Uterus (tissue), 4 donors: ENCODE results near the gene TCIRG1. TPM values are rescaled to one million over a fixed set of nuclear protein-coding genes. Genes with fewer than 3 reads are reported as not detected.
"Not testable (repeated sequence)": the region's sequence is repeated elsewhere in the genome, so short reads cannot be mapped to it uniquely, and the experiment has no call there.

Experiments used
- DNase-seq, 2 donors: peaks; one replicate each; pipeline ENCODE4 v3.0.0-alpha.2; 2019 to 2020
- H3K27ac ChIP-seq, 2 donors: fragments of 200-600 bp; sonication (generic); 1 replicate in 1 of 2; 2 replicates in 1 of 2; pipeline ENCODE4 v1.5.1; 2016 to 2018
- H3K27me3 ChIP-seq, 2 donors: fragments of 200-600 bp; sonication (generic); one replicate each; pipeline ENCODE4 v1.5.1; 2018 to 2019; ENCODE audit warnings: control low read depth in 1 of 2
- H3K36me3 ChIP-seq, 2 donors: fragments of 200-600 bp; sonication (generic); one replicate each; pipeline ENCODE4 v1.5.1; 2019; ENCODE audit warnings: control low read depth in 1 of 2
- H3K4me1 ChIP-seq, 2 donors: fragments of 200-600 bp; sonication (generic); one replicate each; pipeline ENCODE4 v1.5.1; 2018 to 2019; ENCODE audit warnings: control low read depth in 1 of 2
- H3K4me3 ChIP-seq, 2 donors: fragments of 200-600 bp; sonication (generic); 1 replicate in 1 of 2; 2 replicates in 1 of 2; pipeline ENCODE4 v1.5.1; 2018 to 2019; ENCODE audit warnings: mild to moderate bottlenecking in 1 of 2
- H3K9me3 ChIP-seq, 2 donors: fragments of 200-600 bp; sonication (generic); one replicate each; pipeline ENCODE4 v1.5.1; 2019; ENCODE audit warnings: control low read depth in 1 of 2
- POLR2A ChIP-seq, 2 donors: fragments of 450-650 bp; IDR thresholded peaks; one replicate each; pipeline ENCODE4 v1.6.1; 2016; ENCODE audit warnings: antibody characterized with exemption in 2 of 2, mild to moderate bottlenecking in 1 of 2, moderate library complexity in 1 of 2
- intact Hi-C: fragments of 100-400 bp; cut with DNase I; formaldehyde crosslinking; loops from one replicate; pipeline ENCODE4 v1.15.1; 2023; ENCODE audit warnings: low total_unique reads
- total RNA-seq, 4 donors: library from RNA; depleted of rRNA in 3 of 4; stranded (reverse); fragments of >200 nt in 3 of 4; gene quantifications; one replicate each; pipeline versions ENCODE4 v1.1.0 to v1.2.4, GENCODE V29; 2014 to 2023
- TF ChIP-seq, protein P1 (sequence below), 4 experiments: fragments of 200-600 bp in 2 of 4; fragments of 450-650 bp in 2 of 4; sonication (generic) in 2 of 4; IDR thresholded peaks; one replicate each; pipeline ENCODE4 v1.5.1; 2016 to 2019; ENCODE audit warnings: antibody characterized with exemption in 4 of 4, mild to moderate bottlenecking in 2 of 4, moderate library complexity in 1 of 4
- donor health status: DM: yes; HTN: yes; CAD: no.

TCIRG1 gene
- total RNA-seq, 4 donors from 2014 or later, result 62.1 to 162 (median 115) TPM

DNA sequence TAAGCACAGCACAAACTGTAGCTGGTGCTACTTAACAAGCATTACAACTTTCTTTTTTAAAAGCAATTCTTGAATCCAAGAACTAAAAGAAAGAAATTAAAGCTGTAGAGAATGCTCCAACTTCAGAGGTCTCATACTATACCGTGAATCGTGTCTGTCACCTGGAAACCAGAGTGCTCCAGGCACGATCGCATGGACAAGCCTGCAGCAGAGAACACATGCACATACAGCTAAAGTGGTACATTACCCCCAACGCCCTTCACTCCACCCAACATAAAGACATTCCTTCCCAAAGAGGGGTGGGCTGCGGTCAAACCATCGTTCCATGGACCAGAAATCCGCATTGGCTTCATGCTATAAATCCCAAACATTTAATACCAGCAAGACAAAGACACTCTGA lies 50.9 kb downstream of the TCIRG1 start:
- no peak overlapping the region for H3K27ac ChIP-seq

DNA sequence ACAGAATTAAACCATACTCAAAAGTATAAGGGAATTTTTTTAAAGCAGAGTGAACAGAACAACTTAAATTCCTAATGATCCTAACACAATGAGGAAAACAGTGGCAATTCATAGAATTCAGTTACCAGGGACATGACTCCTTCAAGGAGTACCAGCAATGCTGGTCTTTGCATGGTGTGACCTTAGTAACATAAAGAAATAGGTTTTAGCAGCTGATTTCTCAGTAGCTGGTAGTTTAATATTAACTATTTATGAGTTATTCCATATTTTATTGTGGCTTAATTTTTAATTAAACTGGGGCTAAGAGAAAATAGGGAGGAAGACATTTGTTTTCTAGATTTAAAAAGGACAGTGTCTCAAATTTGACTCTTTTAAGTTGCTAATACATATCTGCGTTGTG lies 51.5 kb downstream of the TCIRG1 start:
- H3K4me1 ChIP-seq, result no peaks in the 10 kb centered on the region
- TF ChIP-seq POLR2A (IDR thresholded peaks at IDR 0.05), result no peak
- TF ChIP-seq, protein P1, sequence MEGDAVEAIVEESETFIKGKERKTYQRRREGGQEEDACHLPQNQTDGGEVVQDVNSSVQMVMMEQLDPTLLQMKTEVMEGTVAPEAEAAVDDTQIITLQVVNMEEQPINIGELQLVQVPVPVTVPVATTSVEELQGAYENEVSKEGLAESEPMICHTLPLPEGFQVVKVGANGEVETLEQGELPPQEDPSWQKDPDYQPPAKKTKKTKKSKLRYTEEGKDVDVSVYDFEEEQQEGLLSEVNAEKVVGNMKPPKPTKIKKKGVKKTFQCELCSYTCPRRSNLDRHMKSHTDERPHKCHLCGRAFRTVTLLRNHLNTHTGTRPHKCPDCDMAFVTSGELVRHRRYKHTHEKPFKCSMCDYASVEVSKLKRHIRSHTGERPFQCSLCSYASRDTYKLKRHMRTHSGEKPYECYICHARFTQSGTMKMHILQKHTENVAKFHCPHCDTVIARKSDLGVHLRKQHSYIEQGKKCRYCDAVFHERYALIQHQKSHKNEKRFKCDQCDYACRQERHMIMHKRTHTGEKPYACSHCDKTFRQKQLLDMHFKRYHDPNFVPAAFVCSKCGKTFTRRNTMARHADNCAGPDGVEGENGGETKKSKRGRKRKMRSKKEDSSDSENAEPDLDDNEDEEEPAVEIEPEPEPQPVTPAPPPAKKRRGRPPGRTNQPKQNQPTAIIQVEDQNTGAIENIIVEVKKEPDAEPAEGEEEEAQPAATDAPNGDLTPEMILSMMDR (IDR thresholded peaks at IDR 0.05), result no peak
- H3K27ac ChIP-seq, result no peak overlapping the region
- intact Hi-C loops, result no loop called here
- DNase-seq, result no peak
- no peak overlapping the region for H3K4me3 ChIP-seq
- no peaks in the 10 kb centered on the region for H3K27me3 ChIP-seq
- H3K9me3 ChIP-seq, result no peaks in the 10 kb centered on the region
- no peaks in the 10 kb centered on the region for H3K36me3 ChIP-seq

More for the DNA sequence above, 50.9 kb downstream of the TCIRG1 start:
- Histone ChIP-seq H3K9me3 (no peaks in the 10 kb centered on the region), H3K27me3 (no peaks in the 10 kb centered on the region), H3K4me1 (no peaks in the 10 kb centered on the region), H3K36me3 (no peaks in the 10 kb centered on the region), H3K4me3 (no peak overlapping the region)
- TF ChIP-seq POLR2A (IDR thresholded peaks at IDR 0.05), result no peak
- TF ChIP-seq, protein P1 (IDR thresholded peaks at IDR 0.05), result no peak
- no peak for DNase-seq
- intact Hi-C loops, result no loop called here

DNA sequence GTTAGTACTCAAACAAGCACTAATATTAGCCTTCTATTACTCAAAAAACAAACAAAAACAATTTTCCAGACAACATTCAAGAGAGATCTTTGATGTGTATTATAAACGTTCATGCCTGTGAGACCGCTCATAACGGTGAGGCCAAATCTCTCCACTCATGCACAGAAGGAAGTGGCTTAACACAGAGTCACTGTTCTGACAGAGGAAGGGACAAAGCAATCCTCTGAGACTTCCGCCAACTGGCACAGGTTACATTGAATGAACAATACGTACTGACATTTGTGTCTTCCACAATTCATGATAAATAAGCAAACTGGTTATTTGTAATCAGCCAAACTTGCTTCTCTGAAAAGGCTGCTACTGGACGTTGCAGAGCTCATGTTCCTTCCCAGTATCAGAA lies 51.9 kb downstream of the TCIRG1 start:
- Histone ChIP-seq H3K36me3 (no peaks in the 10 kb centered on the region), H3K9me3 (no peaks in the 10 kb centered on the region), H3K4me3 (no peak overlapping the region), H3K27ac (no peak overlapping the region), H3K27me3 (no peaks in the 10 kb centered on the region), H3K4me1 (no peaks in the 10 kb centered on the region)
- TF ChIP-seq, protein P1 (IDR thresholded peaks at IDR 0.05), result no peak
- no peak for TF ChIP-seq POLR2A (IDR thresholded peaks at IDR 0.05)
- intact Hi-C loops, result no loop called here
- DNase-seq, result no peak

DNA sequence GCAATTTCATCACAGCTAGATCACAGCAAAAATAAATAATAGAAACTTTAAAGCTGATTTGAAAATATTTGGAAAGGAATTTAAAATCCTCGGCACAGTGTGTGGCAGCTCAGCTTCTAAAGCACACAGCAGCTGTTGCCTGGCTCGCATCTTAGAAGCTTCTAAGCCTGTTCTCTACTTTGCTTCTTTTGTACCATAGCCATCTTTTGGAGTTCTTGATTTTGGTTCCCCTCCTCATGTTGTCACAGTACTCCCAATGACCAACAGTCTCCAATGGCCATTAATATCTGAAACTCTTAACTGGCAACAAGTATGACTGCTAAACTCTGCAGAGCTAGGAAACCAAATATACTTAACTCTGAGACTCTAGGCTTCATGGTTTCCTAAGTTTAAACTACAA lies 53.6 kb downstream of the TCIRG1 start:
- Histone ChIP-seq H3K4me1 (no peaks in the 10 kb centered on the region), H3K27me3 (no peaks in the 10 kb centered on the region), H3K36me3 (no peaks in the 10 kb centered on the region), H3K27ac (no peak overlapping the region), H3K9me3 (no peaks in the 10 kb centered on the region), H3K4me3 (no peak overlapping the region)
- intact Hi-C loops, result no loop called here
- TF ChIP-seq, protein P1 (IDR thresholded peaks at IDR 0.05), result no peak
- no peak for TF ChIP-seq POLR2A (IDR thresholded peaks at IDR 0.05)
- no peak for DNase-seq

DNA sequence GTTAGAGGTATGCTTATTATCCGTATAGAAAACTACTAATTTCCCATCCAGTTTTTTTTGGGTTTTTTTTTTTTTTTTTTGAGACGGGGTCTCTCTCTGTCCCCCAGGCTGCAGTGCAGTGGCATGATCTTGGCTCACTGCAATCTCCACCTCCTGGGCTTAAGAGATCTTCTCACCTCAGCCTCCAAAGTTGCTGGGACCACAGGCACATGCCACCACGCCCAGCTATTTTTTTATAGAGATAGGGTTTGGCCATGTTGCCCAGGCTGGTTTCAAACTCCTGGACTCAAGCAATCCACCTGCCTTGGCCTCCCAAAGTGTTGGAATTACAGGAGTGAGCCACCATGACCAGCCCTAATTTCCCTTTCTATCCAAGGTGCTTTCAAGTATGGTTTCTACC lies 54.1 kb downstream of the TCIRG1 start:
- H3K4me3 ChIP-seq, DNase-seq, H3K27me3 ChIP-seq, intact Hi-C loops, H3K4me1 ChIP-seq, H3K9me3 ChIP-seq, H3K36me3 ChIP-seq, H3K27ac ChIP-seq: not testable (repeated sequence)

DNA sequence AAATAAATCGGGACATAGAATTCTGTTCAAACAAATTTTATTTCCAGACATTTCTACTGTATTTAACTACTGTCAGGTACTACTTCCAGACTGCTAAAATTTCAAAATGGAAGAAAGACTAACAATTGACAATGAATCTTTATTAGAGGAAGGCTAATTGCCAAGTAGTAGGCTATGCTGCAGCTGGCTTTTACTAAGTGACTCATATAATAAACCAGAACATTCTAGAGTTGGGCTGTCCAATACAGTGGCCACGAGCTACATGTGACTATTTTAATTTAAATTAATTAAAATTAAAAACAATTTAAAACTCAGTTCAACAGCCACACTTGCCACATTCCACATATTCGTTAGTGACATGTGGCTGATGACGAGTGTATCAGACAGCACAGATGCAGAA lies 54.7 kb downstream of the TCIRG1 start:
- H3K27me3 ChIP-seq, result no peaks in the 10 kb centered on the region
- H3K4me3 ChIP-seq, result no peak overlapping the region
- intact Hi-C loops, result no loop called here
- H3K9me3 ChIP-seq, result no peaks in the 10 kb centered on the region
- TF ChIP-seq, protein P1 (IDR thresholded peaks at IDR 0.05), result no peak
- TF ChIP-seq POLR2A (IDR thresholded peaks at IDR 0.05), result no peak
- no peak overlapping the region for H3K27ac ChIP-seq
- no peaks in the 10 kb centered on the region for H3K4me1 ChIP-seq
- no peak for DNase-seq
- no peaks in the 10 kb centered on the region for H3K36me3 ChIP-seq
